OCI-LY7 (cell line): Measurements from ENCODE around the gene AHCTF1. TPM values are rescaled to one million over a fixed set of nuclear protein-coding genes. Genes with fewer than 3 reads are reported as not detected.

Experiments
- BruUV-seq: library from RNA; stranded (reverse); fragments of 400-500 nt; replicated peaks from 2 replicates; lab custom pipeline; 2021; lab: Mats Ljungman, UMichigan
- CTCF ChIA-PET: fragments of 300-600 bp; sonication (Branson Sonifier 250); formaldehyde crosslinking; loops from one replicate; lab custom pipeline; 2022; ENCODE audit warnings: antibody characterized with exemption; ENCODE audit not compliant: unreplicated experiment; lab: Charles Lee
- POLR2A ChIA-PET: fragments of 300-600 bp; sonication (Branson Sonifier 250); formaldehyde crosslinking; loops from one replicate; lab custom pipeline; 2022; ENCODE audit warnings: antibody characterized with exemption; lab: Charles Lee
- DNase-seq: peaks from one replicate; pipeline ENCODE4 v3.0.0-alpha.2; 2015; ENCODE audit warnings: low spot score
- H2AFZ ChIP-seq: fragments of 200-600 bp; sonication (generic), shearing (Covaris generic); 2 replicates; pipeline ENCODE4 v1.6.1; 2014; ENCODE audit warnings: mild to moderate bottlenecking, antibody characterized with exemption, low read length, moderate library complexity
- H3K27ac ChIP-seq: fragments of 200-600 bp; sonication (generic); 2 replicates; pipeline ENCODE4 v1.5.1; 2014; ENCODE audit warnings: mixed run types, low read depth, mild to moderate bottlenecking, moderate library complexity, low read length, inconsistent platforms; ENCODE audit not compliant: poor library complexity, severe bottlenecking
- H3K36me3 ChIP-seq: fragments of 200-600 bp; sonication (generic); 2 replicates; pipeline ENCODE4 v1.6.1; 2014; ENCODE audit warnings: mild to moderate bottlenecking, antibody characterized with exemption, low read length, moderate library complexity, mixed read lengths; ENCODE audit not compliant: insufficient read depth
- H3K4me1 ChIP-seq: fragments of 200-600 bp; sonication (generic); 2 replicates; pipeline ENCODE4 v1.5.1; 2014; ENCODE audit warnings: mild to moderate bottlenecking, low read length; ENCODE audit not compliant: insufficient read depth, poor library complexity, severe bottlenecking
- H3K4me2 ChIP-seq: fragments of 200-600 bp; sonication (generic); 2 replicates; pipeline ENCODE4 v1.6.1; 2014; ENCODE audit warnings: mild to moderate bottlenecking, low read length
- H3K4me3 ChIP-seq: fragments of 200-600 bp; sonication (generic); 2 replicates; pipeline ENCODE4 v1.5.1; 2014; ENCODE audit warnings: mild to moderate bottlenecking, low read depth, low read length; ENCODE audit not compliant: poor library complexity, severe bottlenecking
- H3K79me2 ChIP-seq: fragments of 200-600 bp; sonication (generic); 2 replicates; pipeline ENCODE4 v1.6.1; 2016; ENCODE audit warnings: low read depth, mild to moderate bottlenecking, low read length, moderate library complexity, mixed read lengths; ENCODE audit not compliant: insufficient read depth
- H3K9me2 ChIP-seq: fragments of 200-600 bp; sonication (generic); 2 replicates; pipeline ENCODE4 v1.6.1; 2016; ENCODE audit warnings: mild to moderate bottlenecking, low read length, mixed read lengths; ENCODE audit not compliant: insufficient read depth
- H3K9me3 ChIP-seq: fragments of 200-600 bp; sonication (generic); 2 replicates; pipeline ENCODE4 v1.6.1; 2014; ENCODE audit warnings: mild to moderate bottlenecking, mixed run types, low read length, mixed read lengths
- H4K20me1 ChIP-seq: fragments of 200-600 bp; sonication (generic); 2 replicates; pipeline ENCODE4 v1.6.1; 2014; ENCODE audit warnings: mild to moderate bottlenecking, antibody characterized with exemption, low read length, moderate library complexity, mixed read lengths; ENCODE audit not compliant: insufficient read depth
- EZH2phosphoT487 ChIP-seq: fragments of 200-600 bp; sonication (generic); IDR thresholded peaks from 2 replicates; pipeline ENCODE4 v1.6.1; 2018; ENCODE audit warnings: low read depth, borderline replicate concordance, mild to moderate bottlenecking, mixed run types, antibody characterized with exemption, low read length, moderate library complexity, mixed read lengths
- intact Hi-C: fragments of 100-400 bp; cut with micrococcal nuclease; formaldehyde crosslinking; loops from one replicate; pipeline ENCODE4 v1.10.0; 2022; ENCODE audit not compliant: unreplicated experiment
- total RNA-seq, 2 experiments: library from RNA; depleted of rRNA in 1 of 2; stranded (reverse); fragments of >200 nt in 1 of 2; shearing (Covaris generic) in 1 of 2; gene quantifications; 2 replicates each; pipeline ENCODE4 v1.2.3, GENCODE V29; 2014 to 2022
- TF ChIP-seq, protein P1 (sequence below): fragments of 200-600 bp; sonication (generic); conservative IDR thresholded peaks from 2 replicates; pipeline ENCODE4 v1.5.1; 2014; ENCODE audit warnings: mild to moderate bottlenecking, antibody characterized with exemption, low read length, moderate library complexity, mixed read lengths

Gene AHCTF1
- total RNA-seq, 2 experiments from 2014 or later: 38.5 to 57.7 TPM

GRCh38 chr1:246797597-246797996 lies 134.2 kb downstream of the AHCTF1 start:
- no peak for TF ChIP-seq EZH2phosphoT487
- TF ChIP-seq, protein P1, sequence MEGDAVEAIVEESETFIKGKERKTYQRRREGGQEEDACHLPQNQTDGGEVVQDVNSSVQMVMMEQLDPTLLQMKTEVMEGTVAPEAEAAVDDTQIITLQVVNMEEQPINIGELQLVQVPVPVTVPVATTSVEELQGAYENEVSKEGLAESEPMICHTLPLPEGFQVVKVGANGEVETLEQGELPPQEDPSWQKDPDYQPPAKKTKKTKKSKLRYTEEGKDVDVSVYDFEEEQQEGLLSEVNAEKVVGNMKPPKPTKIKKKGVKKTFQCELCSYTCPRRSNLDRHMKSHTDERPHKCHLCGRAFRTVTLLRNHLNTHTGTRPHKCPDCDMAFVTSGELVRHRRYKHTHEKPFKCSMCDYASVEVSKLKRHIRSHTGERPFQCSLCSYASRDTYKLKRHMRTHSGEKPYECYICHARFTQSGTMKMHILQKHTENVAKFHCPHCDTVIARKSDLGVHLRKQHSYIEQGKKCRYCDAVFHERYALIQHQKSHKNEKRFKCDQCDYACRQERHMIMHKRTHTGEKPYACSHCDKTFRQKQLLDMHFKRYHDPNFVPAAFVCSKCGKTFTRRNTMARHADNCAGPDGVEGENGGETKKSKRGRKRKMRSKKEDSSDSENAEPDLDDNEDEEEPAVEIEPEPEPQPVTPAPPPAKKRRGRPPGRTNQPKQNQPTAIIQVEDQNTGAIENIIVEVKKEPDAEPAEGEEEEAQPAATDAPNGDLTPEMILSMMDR: no peak
- Histone ChIP-seq H3K9me3 (no peaks in the 10 kb centered on the region), H4K20me1 (no peaks in the 10 kb centered on the region), H3K36me3 (no peaks in the 10 kb centered on the region), H3K27ac (no peak overlapping the region), H2AFZ (no peak overlapping the region), H3K79me2 (no peaks in the 10 kb centered on the region), H3K4me2 (no peak overlapping the region), H3K9me2 (no peaks in the 10 kb centered on the region), H3K4me1 (no peaks in the 10 kb centered on the region), H3K4me3 (no peak overlapping the region)
- BruUV-seq: no TSS peak
- POLR2A ChIA-PET: no interaction called here
- DNase-seq: no peak
- intact Hi-C loops: no loop called here
- CTCF ChIA-PET: no interaction called here

- Histone ChIP-seq H3K79me2 (no peaks in the 10 kb centered on the region), H3K27ac (no peak overlapping the region)
Observed at GRCh38 chr1:246797157-246797556, 134.6 kb downstream of the AHCTF1 start.

More at GRCh38 chr1:246797157-246797556, 134.6 kb downstream of the AHCTF1 start:
- intact Hi-C loops: no loop called here
- H3K4me2 ChIP-seq: no peak overlapping the region
- ChIA-PET CTCF (no interaction called here), POLR2A (no interaction called here)
- BruUV-seq: no TSS peak
- no peaks in the 10 kb centered on the region for H3K9me3 ChIP-seq
- H3K4me3 ChIP-seq: no peak overlapping the region
- no peaks in the 10 kb centered on the region for H3K36me3 ChIP-seq
- TF ChIP-seq, protein P1: no peak
- no peak for TF ChIP-seq EZH2phosphoT487
- no peak for DNase-seq
- no peaks in the 10 kb centered on the region for H3K9me2 ChIP-seq
- no peaks in the 10 kb centered on the region for H3K4me1 ChIP-seq
- H2AFZ ChIP-seq: no peak overlapping the region
- H4K20me1 ChIP-seq: no peaks in the 10 kb centered on the region
